H1 (cell line): ENCODE measurements around the gene XK. TPM values are rescaled to one million over a fixed set of nuclear protein-coding genes. Genes with fewer than 3 reads are reported as not detected.

ENCODE experiments used
- BRCA1 ChIP-seq: IDR thresholded peaks from 2 replicates; pipeline ENCODE4 v1.6.1; 2012; ENCODE audit warnings: low read depth, low read length, improper control_type of control experiment
- JUN ChIP-seq: IDR thresholded peaks from 2 replicates; pipeline ENCODE4 v1.6.1; 2011; ENCODE audit warnings: low read depth, mild to moderate bottlenecking, improper control_type of control experiment, low read length
- SIX5 ChIP-seq: IDR thresholded peaks from 2 replicates; pipeline ENCODE4 v1.6.1; 2011; ENCODE audit warnings: mild to moderate bottlenecking, low read depth, low read length
- polyA plus RNA-seq, 7 experiments: library from polyadenylated mRNA; depleted of rRNA in 3 of 7; stranded (reverse) in 5 of 7; unstranded in 2 of 7; fragments of >200 nt in 5 of 7; fragments of 200-250 nt in 2 of 7; gene quantifications; 1 replicate in 5 of 7; 2 replicates in 1 of 7; 4 replicates in 1 of 7; pipeline versions ENCODE4 v1.2.1 to v1.2.3, GENCODE V29; 2011 to 2013; ENCODE audit warnings: missing spikeins in 2 of 7, mixed read lengths in 2 of 7
- total RNA-seq: library from RNA; stranded (reverse); fragmentation: NEBNext Ultra II Directional; extraction: Animal tissue kit (Norgen Biotek cat#: 25700); gene quantifications from 2 replicates; pipeline ENCODE4 v1.2.1, GENCODE V29; 2021
- TF ChIP-seq, protein P1 (sequence below): fragments of 300-600 bp; sonication (generic); IDR thresholded peaks from 2 replicates; pipeline ENCODE4 v1.7.1; 2012; ENCODE audit warnings: low read length, moderate library complexity, mild to moderate bottlenecking, inconsistent platforms; ENCODE audit not compliant: insufficient replicate concordance

Gene XK
- total and polyA plus RNA-seq, 2 of the 8 experiments (the other 6 are each of a cell fraction or from before 2014, with no cell fraction given) = 0.76 to 0.84 TPM

DNA sequence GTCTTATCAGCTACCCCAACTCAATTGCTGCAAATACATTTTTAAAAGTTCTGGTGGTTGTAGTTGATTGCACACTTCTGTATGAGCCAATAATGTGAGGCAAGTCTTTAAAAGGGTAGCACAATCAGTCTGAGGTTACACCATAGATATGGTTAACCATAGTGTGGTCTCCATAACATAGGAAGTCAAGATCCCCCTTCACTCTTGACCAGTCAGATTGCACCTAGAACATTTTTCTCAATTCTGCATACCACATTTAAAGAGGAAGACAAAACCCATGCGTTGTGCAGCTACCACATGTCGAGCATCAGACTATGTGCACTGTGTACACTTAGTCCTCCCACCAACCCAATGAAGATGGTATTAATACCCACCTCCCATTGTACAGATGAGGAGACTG, 67.8 kb downstream of the XK start (continued):
- TF ChIP-seq, protein P1, sequence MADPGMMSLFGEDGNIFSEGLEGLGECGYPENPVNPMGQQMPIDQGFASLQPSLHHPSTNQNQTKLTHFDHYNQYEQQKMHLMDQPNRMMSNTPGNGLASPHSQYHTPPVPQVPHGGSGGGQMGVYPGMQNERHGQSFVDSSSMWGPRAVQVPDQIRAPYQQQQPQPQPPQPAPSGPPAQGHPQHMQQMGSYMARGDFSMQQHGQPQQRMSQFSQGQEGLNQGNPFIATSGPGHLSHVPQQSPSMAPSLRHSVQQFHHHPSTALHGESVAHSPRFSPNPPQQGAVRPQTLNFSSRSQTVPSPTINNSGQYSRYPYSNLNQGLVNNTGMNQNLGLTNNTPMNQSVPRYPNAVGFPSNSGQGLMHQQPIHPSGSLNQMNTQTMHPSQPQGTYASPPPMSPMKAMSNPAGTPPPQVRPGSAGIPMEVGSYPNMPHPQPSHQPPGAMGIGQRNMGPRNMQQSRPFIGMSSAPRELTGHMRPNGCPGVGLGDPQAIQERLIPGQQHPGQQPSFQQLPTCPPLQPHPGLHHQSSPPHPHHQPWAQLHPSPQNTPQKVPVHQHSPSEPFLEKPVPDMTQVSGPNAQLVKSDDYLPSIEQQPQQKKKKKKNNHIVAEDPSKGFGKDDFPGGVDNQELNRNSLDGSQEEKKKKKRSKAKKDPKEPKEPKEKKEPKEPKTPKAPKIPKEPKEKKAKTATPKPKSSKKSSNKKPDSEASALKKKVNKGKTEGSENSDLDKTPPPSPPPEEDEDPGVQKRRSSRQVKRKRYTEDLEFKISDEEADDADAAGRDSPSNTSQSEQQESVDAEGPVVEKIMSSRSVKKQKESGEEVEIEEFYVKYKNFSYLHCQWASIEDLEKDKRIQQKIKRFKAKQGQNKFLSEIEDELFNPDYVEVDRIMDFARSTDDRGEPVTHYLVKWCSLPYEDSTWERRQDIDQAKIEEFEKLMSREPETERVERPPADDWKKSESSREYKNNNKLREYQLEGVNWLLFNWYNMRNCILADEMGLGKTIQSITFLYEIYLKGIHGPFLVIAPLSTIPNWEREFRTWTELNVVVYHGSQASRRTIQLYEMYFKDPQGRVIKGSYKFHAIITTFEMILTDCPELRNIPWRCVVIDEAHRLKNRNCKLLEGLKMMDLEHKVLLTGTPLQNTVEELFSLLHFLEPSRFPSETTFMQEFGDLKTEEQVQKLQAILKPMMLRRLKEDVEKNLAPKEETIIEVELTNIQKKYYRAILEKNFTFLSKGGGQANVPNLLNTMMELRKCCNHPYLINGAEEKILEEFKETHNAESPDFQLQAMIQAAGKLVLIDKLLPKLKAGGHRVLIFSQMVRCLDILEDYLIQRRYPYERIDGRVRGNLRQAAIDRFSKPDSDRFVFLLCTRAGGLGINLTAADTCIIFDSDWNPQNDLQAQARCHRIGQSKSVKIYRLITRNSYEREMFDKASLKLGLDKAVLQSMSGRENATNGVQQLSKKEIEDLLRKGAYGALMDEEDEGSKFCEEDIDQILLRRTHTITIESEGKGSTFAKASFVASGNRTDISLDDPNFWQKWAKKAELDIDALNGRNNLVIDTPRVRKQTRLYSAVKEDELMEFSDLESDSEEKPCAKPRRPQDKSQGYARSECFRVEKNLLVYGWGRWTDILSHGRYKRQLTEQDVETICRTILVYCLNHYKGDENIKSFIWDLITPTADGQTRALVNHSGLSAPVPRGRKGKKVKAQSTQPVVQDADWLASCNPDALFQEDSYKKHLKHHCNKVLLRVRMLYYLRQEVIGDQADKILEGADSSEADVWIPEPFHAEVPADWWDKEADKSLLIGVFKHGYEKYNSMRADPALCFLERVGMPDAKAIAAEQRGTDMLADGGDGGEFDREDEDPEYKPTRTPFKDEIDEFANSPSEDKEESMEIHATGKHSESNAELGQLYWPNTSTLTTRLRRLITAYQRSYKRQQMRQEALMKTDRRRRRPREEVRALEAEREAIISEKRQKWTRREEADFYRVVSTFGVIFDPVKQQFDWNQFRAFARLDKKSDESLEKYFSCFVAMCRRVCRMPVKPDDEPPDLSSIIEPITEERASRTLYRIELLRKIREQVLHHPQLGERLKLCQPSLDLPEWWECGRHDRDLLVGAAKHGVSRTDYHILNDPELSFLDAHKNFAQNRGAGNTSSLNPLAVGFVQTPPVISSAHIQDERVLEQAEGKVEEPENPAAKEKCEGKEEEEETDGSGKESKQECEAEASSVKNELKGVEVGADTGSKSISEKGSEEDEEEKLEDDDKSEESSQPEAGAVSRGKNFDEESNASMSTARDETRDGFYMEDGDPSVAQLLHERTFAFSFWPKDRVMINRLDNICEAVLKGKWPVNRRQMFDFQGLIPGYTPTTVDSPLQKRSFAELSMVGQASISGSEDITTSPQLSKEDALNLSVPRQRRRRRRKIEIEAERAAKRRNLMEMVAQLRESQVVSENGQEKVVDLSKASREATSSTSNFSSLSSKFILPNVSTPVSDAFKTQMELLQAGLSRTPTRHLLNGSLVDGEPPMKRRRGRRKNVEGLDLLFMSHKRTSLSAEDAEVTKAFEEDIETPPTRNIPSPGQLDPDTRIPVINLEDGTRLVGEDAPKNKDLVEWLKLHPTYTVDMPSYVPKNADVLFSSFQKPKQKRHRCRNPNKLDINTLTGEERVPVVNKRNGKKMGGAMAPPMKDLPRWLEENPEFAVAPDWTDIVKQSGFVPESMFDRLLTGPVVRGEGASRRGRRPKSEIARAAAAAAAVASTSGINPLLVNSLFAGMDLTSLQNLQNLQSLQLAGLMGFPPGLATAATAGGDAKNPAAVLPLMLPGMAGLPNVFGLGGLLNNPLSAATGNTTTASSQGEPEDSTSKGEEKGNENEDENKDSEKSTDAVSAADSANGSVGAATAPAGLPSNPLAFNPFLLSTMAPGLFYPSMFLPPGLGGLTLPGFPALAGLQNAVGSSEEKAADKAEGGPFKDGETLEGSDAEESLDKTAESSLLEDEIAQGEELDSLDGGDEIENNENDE = no peak
- no peak for TF ChIP-seq JUN
- TF ChIP-seq SIX5 = no peak
- TF ChIP-seq BRCA1 = no peak
- TF ChIP-seq, all 59 proteins: peak for 0
